SK-N-MC (cell line): ENCODE results near the gene LTK.

Experiments
- EZH2 ChIP-seq: fragments of 200-600 bp; sonication (generic); IDR thresholded peaks from one replicate; pipeline ENCODE4 v1.6.1; 2017; ENCODE audit warnings: antibody characterized with exemption
- POLR2AphosphoS5 ChIP-seq: IDR thresholded peaks from 2 replicates; pipeline ENCODE4 v1.6.1; 2012; ENCODE audit warnings: mild to moderate bottlenecking, low read depth, low read length, borderline replicate concordance

GRCh38 chr15:41513506-41514227, at the start of gene LTK:
- TF ChIP-seq EZH2 (no peak), POLR2AphosphoS5 (peak; percentile 62; the same call in 1 of the 2 replicates)
